ENCODE measurements around the gene ZMYND11. TPM values are rescaled to one million over a fixed set of nuclear protein-coding genes. Genes with fewer than 3 reads are reported as not detected.
"Not testable (repeated sequence)": the region's sequence is repeated elsewhere in the genome, so short reads cannot be mapped to it uniquely, and the experiment has no call there.

The ZMYND11 gene
- total RNA-seq, 2 donors from 2014 or later = 34.1 to 48.5 TPM

GRCh38 chr10:297567-297966, 162.3 kb downstream of the ZMYND11 start:
- H3K9me3 ChIP-seq = no peaks in the 10 kb centered on the region
- no peak overlapping the region for H3K4me3 ChIP-seq
- no peaks in the 10 kb centered on the region for H3K27me3 ChIP-seq
- no peaks in the 10 kb centered on the region for H3K36me3 ChIP-seq
- H3K27ac ChIP-seq = no peak overlapping the region
- no peak overlapping the region for H3K9ac ChIP-seq (ENCODE audit: low read depth in 2 of 2, low read length in 2 of 2)
- intact Hi-C loops (cut with DNase I) = no loop called here
- DNase-seq = no peak
- TF ChIP-seq CTCF (IDR thresholded peaks at IDR 0.05) = no peak
- no peaks in the 10 kb centered on the region for H3K4me1 ChIP-seq

GRCh38 chr10:298033-298432, 162.8 kb downstream of the ZMYND11 start:
- Histone ChIP-seq H3K9me3 (no peaks in the 10 kb centered on the region), H3K27me3 (no peaks in the 10 kb centered on the region), H3K4me3 (no peak overlapping the region), H3K27ac (no peak overlapping the region), H3K9ac (ENCODE audit: low read depth in 2 of 2, low read length in 2 of 2) (no peak overlapping the region), H3K4me1 (no peaks in the 10 kb centered on the region), H3K36me3 (no peaks in the 10 kb centered on the region)
- no peak for DNase-seq
- TF ChIP-seq CTCF (IDR thresholded peaks at IDR 0.05) = no peak
- intact Hi-C loops (cut with DNase I) = no loop called here

GRCh38 chr10:299512-299911, 164.3 kb downstream of the ZMYND11 start:
- H3K9ac ChIP-seq (ENCODE audit: low read depth in 2 of 2, low read length in 2 of 2) = no peak overlapping the region
- intact Hi-C loops (cut with DNase I) = no loop called here
- no peaks in the 10 kb centered on the region for H3K27me3 ChIP-seq
- no peaks in the 10 kb centered on the region for H3K9me3 ChIP-seq
- no peaks in the 10 kb centered on the region for H3K36me3 ChIP-seq
- DNase-seq = no peak
- no peak overlapping the region for H3K4me3 ChIP-seq
- no peak overlapping the region for H3K27ac ChIP-seq
- no peak for TF ChIP-seq CTCF (IDR thresholded peaks at IDR 0.05)
- H3K4me1 ChIP-seq = no peaks in the 10 kb centered on the region

GRCh38 chr10:299969-300368, 164.7 kb downstream of the ZMYND11 start:
- Histone ChIP-seq H3K4me3 (no peak overlapping the region), H3K27ac (no peak overlapping the region), H3K27me3 (no peaks in the 10 kb centered on the region), H3K9ac (ENCODE audit: low read depth in 2 of 2, low read length in 2 of 2) (no peak overlapping the region), H3K36me3 (no peaks in the 10 kb centered on the region), H3K9me3 (no peaks in the 10 kb centered on the region), H3K4me1 (no peaks in the 10 kb centered on the region)
- no peak for DNase-seq
- intact Hi-C loops (cut with DNase I) = no loop called here
- TF ChIP-seq CTCF (IDR thresholded peaks at IDR 0.05) = no peak

GRCh38 chr10:300580-300979, 165.3 kb downstream of the ZMYND11 start:
- H3K4me1 ChIP-seq; H3K4me3 ChIP-seq; H3K27ac ChIP-seq; H3K36me3 ChIP-seq; H3K9me3 ChIP-seq; DNase-seq; intact Hi-C loops (cut with DNase I); H3K27me3 ChIP-seq; H3K9ac ChIP-seq (ENCODE audit: low read depth in 2 of 2, low read length in 2 of 2): not testable (repeated sequence)

- H3K36me3 ChIP-seq = no peaks in the 10 kb centered on the region
- intact Hi-C loops (cut with DNase I) = no loop called here
- no peaks in the 10 kb centered on the region for H3K27me3 ChIP-seq
- H3K4me1 ChIP-seq = no peaks in the 10 kb centered on the region
- no peak overlapping the region for H3K27ac ChIP-seq
- no peak overlapping the region for H3K9ac ChIP-seq (ENCODE audit: low read depth in 2 of 2, low read length in 2 of 2)
- TF ChIP-seq CTCF (IDR thresholded peaks at IDR 0.05) = no peak
- no peak overlapping the region for H3K4me3 ChIP-seq
- no peaks in the 10 kb centered on the region for H3K9me3 ChIP-seq
- no peak for DNase-seq
Measured at GRCh38 chr10:301536-301935, 166.3 kb downstream of the ZMYND11 start.

Other genes with a start within 250 kb of the ZMYND11 start
- not detected for gene TUBB8, start 86.2 kb upstream of the ZMYND11 start, total RNA-seq